Measurements from ENCODE around the gene FAM83G.
"Not testable (repeated sequence)": the region's sequence is repeated elsewhere in the genome, so short reads cannot be mapped to it uniquely, and the experiment has no call there.

FAM83G gene

DNA sequence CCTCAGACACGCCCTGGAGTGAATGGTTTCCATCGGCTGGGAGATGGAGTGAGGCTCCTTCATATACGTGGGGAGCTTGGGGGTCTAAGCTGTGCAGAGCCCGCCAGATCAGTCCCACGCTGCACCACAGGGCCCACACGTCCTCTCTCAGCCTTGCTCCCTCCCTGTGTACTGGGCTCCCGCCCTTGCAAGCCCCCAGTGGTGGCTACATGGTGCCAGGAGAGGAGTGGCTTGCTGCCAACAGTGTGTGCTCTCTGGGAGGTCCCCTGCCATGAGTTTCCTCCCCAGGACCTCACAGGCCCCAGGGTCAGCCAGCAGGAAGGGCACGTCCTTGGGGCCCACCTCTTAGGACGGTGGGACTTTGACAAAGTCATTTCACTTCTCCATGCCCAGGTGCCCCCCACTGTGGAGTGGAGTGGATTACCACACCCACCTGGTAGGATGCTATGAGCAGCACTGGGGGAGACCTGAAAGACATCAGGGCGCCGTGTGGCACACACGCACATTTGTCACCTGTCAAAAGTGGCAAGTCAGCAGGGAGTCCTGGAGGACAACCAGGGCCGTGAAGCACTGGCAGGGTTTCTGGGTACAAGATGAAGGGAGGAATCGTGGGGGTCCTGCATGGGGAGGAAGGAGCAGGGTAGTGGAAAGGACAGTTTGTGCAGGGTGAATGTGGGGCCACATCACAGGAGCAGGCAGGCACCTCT is 38.9 kb downstream of the FAM83G start:
- no peak for DNase-seq

DNA sequence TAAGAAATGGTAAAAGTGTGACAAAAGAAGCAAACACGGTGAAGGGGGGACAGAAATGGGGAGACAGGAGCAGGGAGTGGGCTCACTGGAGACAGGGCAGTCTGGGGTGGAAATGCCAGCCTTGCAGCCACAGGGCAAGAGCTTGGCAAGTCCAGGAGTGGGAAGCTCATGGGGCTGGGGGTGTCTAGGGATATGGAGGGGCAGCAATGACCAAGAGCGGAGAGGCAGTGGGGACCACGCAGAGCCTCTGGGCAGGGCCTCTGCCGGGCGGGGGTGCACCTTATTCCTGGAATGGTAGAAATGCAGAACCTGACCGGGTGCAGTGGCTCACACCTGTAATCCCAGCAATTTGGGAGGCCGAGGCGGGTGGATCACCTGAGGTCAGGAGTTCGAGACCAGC is 40.0 kb downstream of the FAM83G start:
- DNase-seq = no peak

DNA sequence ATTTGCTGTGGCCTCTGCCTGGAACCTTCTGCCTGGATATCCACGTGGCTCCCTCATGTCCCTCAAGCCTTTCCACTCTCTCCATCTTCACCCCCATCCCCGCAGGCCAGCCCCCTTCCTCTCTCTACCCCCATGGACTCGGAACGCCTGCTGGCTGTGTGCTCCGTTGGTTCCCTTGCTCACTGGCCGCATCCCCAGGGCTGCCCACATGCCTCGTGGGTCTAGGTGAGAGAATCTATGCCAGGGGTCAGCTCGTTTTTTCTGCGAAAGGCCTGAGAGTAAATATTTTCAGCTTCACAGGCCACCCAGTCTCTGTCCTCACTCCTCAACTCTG is 40.6 kb downstream of the FAM83G start:
- no peak for DNase-seq

DNA sequence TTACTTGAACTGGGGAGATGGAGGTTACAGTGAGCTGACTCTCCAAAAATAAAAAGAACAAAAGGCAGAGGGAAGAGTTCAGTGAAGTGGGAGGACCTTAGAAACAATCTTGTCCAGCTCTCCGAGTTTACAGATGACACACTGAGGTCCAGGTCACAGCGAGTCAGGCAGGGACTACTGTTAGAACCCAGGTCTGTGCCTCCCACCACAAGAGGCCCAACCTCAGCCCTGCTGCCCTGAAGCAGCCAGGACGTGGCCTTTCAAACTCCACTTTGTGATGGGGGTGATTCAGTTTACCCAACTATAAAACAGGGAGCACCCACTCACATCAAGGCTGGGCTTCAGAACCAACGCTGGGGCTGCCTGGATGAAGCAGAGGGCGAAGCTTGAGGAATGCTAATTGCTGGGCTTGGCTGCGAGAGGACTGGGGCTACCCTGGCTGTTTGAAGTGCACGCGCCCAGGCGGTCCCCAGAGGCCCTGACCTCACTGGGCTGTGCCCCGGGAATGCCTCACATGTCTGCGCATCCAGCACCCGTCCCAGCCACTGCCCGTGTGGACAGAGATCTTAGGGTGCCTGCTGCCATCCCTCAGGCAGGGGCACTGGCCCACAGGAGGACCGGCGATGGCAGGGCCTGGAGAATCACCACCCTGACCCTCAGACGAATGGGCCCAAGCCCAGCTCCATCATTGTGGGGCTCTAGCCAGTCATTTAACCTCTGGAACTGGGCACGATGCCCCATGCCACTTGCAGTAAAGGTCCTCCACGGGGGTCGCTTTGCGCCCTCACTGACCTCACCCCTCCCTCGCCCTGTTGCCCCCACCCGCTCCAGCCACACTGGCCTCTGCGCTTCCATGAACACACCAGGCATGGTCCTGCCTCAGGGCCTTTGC is 41.2 kb downstream of the FAM83G start:
- DNase-seq = no peak

DNA sequence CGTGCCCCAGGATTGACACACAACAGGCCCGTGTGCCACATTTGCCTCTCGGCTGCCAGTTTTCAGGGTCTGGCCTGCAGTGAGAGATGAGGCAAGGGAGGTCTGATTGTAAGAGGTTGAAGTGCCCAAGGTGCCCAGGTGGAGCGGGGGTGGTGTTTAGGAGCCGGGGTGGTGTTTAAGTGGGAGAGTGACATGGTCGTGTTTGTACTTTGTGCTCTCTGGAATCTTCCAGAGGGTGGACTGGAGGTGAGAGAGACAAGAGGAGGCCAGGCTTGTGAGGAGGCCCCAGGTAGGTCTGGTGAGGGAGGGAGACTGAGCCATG is 42.1 kb downstream of the FAM83G start:
- no peak for DNase-seq

DNA sequence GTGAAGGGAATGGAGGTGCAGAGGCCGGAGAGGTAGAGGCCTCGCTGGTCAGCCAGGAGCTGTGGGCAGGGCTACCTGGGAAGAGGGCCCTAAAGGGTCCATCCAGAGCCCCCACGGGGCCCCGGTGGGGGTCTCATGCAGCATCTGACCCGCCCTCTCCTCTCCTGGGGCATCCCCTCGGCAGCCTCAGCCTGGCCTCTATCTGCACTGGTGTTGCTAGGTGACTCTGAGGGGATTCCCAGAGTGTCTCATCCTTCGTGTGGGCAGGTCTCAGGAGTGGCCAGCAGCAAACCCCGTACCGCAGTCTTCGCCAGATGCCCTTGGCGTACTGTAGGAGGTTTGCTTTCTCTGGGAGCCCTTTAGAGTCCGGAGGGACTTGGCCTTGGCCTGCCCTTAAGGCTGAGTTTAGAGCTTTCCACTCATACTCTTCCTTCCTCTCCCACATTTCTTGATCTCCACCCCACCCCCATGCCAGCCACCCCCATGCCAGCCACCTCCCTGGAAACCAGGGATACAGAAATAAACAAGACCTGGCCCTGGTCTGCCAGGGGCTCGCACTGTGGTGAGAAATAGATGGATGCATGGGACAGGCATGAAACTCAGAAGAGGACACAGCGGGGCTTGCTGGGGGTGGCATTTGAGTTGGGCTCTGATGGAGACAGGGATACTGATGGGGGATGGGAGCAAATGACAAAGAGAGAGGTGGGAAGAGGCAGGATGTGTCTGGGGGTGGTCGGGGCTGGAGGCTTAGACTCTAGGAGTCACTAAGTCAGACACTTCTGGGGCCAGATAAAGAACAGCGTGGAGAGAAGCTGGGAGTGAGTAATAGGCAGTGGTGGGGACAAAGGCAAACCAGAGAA is 42.7 kb downstream of the FAM83G start:
- DNase-seq = no peak

DNA sequence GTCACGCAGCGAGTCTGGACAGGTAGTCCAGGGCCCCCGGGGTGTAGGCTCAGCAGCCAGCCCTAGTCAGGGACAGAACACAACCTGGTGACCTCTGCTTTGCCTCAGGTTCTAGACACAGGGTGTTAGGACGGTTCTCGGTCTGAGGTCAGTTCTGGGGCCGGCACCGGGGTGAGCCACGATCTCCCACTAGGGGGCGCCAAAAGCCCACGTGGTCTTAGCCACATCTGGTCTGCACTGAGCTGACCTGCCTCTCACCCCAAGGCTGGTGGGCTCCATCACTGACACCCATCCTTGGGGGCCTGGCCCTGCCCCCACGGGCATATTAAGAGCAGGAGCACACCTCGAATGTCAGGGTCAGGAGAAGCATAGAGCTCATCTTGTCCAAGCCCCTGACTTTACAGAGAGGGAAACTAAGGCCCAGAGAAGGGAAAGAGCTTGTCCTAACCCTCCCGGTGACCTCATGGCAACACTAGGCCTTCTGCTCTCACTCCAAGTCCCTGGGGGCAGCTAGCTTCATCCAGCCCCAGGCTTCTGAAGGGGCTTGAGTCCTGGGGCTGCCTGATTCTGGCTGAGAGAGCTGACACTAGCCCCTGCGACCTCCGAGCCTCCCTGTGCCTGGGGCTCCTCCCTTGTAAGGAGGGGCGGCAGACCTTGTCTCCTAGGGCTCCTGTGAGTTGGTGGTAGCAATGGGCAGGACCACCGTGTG is 43.6 kb downstream of the FAM83G start:
- DNase-seq = peak; percentile 69 to 78

DNA sequence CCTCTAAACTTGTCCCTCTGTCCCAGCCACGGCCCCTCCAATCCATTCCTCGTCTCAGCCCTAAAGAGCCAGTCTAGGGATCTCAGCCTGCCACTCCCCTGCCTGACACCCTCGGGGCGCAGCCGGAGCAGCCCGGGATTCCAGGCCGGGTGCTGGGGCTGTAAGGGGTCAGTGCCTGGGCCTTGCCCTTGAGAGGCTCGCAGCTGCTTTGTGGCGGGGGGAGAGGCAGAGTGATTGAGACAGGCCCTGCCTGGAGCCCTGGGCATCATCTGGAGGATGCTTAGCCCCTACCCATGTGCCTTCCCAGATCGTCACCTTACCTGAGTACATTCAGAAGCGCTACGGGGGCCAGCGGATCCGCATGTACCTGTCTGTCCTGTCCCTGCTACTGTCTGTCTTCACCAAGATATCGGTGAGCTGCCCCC is 44.3 kb downstream of the FAM83G start:
- DNase-seq = no peak

DNA sequence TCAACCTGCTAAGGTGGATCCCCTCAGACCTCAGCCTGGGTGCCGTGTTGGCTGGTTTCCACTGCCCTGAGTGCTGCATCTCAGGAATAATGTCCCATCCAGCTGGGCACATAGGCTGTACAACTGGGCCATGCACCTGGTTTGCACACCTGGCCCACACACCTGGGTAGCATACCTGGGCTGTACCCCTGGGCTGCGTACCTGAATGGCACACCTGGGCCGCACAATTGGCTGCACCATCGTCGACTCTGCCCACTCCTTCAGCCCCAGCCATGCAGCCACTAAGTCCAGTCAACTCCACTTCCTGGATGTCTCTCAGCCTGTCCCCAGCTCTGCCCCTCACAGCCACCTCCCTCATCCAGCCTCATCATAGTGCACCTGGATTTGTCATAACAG is 44.7 kb downstream of the FAM83G start:
- no peak for DNase-seq

DNA sequence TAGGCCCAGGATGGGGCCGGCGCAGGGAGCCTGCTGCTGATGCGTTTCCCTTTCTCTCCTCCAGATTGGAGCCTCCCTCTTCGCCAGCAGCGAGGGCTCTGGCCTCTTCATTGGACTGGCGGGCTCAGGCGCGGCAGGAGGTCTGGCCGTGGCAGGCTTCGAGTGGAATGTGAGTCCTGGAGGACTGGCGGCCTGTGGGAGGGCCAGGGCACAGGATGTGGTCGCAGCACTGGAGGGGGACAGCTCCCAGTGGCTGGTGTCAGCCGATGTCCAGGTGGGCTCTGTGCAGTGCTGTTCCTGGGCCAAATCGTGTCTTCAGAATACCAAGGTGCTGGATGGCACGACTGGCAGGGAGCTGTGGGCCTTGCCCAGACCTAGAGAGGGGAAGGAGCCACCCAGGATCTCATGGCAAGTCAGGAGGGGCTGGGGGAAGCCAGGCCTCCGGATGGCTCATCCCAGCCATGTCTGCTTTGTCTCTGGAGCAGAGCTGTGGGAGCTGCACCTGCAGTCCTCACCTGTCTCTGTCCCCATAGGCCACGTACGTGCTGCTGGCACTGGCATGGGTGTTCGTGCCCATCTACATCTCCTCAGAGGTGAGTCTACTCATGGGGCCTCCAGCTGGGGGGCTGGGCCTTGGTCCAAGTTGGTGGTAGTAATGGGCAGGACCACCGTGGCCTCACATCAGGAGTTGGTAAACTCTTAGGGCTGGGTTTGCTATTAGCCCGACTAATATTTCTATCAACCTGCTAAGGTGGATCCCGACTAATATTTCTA is 45.3 kb downstream of the FAM83G start:
- DNase-seq = no peak

DNA sequence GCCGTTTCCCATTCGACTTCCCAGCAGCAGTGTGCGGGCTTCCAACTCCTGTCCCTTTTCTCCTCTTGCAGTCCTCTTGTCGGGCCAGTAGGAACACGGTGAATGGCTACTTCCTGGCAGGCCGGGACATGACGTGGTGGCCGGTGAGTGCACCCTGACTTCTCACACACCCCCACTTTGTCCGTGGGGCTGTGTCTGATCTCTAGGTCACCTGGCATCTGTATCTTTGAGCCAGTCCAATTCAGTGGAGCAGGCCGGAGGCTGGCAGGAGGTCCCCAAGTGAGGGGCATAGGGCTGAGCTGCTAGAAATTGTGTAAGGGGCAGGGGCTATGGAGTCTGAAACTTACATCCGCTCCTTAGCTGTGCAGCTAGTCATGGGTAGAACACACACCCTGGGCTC is 46.0 kb downstream of the FAM83G start:
- DNase-seq = no peak

DNA sequence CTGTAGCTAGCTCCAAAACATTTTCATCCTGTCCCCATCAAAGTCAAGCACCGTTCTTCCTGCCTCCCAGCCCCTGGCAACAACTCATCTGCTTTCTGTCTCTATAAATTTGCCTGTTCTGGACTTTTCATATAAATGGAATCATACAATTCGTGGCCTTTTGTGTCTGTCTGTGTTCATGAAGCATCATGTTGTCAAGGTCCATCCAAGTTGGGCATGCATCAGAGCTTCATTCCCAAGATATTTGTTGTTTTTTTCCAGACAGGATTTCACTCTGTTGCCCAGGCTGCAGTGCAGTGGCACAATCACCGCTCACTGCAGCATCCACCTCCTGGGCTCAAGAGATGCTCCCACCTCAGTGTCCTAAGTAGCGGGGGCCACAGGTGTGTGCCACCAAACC is 46.7 kb downstream of the FAM83G start:
- DNase-seq = no peak

DNA sequence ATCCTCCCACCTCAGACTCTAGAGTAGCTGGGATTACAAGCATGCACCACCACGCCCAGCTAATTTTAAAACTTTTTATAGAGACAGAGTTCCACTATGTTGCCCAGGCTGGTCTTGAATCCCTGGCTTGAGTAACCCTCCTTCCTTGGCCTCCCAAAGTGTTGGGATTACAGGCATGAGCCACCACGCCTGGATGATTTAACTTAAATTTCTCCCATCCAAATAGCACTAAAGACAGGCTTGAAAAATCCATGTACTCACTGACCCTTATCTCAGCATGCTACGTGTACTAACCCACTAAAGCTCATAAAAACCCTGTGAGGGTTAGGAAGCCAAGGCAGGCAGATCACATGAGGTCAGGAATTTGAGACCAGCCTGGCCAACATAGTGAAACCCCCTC is 48.0 kb downstream of the FAM83G start:
- no peak for DNase-seq

DNA sequence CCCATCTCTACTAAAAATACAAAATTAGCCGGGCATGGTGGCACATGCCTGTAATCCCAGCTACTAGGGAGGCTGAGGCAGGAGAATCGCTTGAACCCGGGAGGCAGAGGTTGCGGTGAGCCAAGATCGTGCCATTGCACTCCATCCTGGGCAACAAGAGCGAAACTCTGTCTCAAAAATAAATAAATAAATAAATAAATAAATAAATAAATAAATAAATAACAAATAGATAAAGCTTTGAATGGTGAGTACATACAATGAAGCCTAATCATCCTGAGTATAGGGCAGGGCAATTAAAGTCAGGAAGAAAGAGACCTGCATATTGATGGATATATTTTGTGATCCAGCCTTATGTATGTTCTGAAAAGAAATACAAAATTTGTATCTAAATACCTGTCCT is 48.5 kb downstream of the FAM83G start:
- DNase-seq = not testable (repeated sequence)

DNA sequence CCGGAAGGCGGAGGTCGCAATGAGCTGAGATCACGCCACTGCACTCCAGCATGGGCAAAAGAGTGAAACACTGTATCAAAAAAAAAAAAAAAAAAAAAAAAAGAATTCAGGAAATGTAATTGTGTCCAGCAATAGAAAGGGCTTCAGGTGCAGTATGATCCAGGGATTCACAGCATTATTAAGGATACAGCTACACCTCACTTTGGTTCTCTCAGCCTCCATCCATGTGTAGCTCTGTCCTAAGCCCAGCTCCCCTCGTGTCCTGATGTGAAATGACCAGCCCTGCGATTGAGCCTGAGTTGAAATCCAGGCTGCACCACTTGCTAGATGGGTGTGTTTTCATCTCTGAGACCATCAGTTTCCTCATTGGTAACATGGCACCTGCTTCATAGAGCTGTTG is 49.6 kb downstream of the FAM83G start:
- DNase-seq = no peak

DNA sequence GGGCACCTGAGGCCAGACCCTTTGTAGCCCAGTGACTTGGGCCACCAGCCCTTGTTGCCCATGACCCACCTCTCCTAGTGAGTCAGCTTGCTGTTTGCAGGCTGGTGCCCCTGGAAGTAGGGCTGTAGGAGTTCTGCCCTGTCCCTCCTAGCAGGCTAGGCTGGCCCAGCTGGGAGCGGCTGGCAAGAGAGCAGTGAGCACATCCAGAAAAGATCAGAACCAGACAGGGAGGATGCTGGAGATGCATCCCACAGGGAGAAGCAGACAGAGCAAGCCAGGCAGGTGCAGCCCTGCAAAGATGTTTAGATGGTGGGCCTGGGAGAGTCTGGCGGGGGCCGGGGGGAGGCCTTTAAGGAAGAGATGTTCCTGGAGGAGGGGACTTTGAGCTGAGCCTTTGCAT is 50.2 kb downstream of the FAM83G start:
- no peak for DNase-seq

DNA sequence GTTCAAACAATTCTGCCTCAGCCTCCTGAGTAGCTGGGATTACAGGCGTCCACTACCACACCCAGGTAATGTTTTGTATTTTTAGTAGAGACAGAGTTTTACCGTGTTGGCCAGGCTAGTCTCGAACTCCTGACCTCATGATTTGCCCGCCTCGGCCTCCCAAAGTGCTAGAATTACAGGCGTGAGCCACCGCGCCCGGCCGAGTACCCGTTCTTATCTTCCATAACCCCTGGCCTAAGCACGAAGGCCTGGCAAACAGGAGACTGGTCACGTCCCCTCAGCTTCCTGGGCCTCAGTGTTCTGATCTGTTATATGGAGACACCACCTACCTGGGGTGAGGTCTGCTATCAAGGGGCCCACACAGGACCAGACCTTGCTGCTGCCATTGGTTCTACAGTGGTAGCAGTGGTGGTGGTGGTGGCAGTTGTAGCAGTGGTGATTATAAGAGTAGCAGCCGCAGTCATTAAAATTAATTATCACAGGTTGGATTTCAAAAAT is 51.3 kb downstream of the FAM83G start:
- DNase-seq = no peak

DNA sequence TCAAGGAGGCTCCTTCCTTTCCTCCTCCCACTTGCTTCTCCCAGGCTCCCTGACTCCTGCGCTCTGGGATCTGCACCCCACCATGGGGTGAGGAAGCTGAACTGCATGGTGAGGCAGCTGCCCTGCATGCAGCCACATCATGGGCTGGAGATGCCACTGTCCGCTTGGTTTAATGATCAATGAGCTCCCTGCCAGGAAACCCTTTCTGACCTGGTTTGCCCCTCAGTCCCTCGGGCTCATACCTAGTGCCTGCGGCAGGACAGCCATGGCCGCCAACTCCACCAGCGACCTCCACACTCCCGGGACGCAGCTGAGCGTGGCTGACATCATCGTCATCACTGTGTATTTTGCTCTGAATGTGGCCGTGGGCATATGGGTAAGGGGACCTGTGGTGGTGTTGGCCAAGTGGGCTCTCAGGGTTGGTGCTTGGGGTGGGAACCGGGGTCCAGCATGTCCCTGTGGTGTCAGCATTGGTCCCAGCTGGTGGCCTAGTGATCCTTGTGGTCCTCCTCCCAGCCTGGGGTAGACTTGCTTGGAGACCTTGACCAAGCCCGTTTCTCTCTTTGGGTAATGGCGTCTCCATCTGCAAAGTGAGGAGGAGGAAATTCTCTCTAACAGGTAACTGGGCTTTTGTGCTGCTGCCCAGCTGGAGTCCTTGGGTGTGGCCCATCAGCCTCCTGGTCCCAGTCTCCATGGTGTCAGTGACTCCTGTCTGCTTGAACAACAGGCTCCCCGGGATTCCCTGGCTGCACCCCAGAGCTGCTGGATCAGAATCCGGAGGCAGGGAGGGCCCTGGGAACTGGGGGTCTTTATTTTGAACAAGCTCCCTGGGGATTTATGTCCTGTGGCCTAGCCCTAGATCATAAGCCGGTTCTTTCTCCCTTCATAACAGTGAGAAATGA is 52.4 kb downstream of the FAM83G start, which contains the start of gene SLC5A10:
SLC5A10 (plus strand) TSS at position 225 of the 902 bp plus-strand sequence; CDS start at position 266, 41 bp downstream.
- DNase-seq = no peak

DNA sequence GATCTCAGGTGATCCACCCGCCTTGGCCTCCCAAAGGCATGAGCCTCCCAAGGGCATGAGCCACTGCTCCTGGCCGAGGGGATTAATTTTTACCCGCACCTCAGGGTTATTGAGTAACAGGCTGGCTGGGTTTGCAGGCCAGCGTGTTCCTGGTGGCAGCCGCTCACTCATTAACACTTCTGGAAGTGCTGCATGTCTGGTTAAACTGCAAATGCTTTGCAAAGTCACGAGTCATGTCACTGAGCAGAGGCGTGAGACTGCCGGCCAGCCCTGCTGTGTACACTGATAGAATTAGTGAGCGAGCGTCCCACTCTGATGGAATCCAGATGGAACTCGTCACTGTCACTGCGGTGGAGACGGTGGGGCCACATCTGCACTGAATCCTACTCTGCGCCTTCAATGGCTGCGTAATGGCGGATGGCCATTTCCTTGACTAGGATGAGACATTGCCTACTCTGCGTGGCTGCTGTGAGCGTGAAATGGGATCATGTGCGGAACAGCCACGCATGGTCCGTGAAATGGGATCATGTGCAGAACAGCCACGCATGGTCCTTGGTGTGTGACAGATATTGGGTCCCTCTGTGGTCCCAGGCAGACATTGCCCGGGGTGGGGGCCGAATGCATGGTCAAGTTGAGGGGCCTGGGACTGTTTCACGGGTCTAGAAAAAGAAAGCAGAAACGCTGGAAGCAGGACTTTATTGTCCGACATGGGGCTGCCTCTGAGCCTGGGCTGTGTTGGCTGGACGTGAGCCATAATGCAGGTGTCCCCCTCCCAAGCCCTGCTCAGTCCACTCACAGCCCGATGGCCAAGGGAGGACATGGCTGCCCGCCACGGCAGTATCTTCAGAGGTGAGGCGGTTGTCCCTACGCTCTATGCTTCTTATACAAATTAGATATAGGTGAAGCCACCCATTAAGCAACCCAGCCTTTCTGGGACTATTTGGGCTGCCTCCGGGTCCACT is 53.3 kb downstream of the FAM83G start:
- DNase-seq = no peak

DNA sequence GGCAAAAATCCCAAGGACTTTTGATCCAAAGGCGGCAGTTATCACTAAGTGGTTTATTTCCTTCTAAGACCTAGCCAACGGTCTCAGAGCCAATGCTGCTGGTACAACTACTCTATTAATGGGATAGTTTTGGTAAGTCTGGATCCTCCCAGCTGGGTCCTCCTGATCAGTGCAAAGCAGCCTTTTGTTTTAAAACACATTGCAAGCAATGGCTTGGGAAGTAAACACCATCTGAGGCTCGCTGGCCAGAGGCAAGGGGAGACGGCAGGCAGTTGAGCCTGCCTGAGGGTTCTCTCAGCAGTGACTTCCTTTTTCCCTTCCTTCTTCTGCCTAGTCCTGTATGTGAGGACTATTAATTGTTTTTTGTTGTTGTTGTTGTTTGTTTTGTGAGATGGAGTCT is 54.2 kb downstream of the FAM83G start:
- DNase-seq = no peak
